ENCODE data around the gene CCDC28B. TPM values are rescaled to one million over a fixed set of nuclear protein-coding genes. Genes with fewer than 3 reads are reported as not detected.

The CCDC28B gene
- total and polyA plus RNA-seq, 2 experiments from 2014 or later = 68.7 to 99.7 TPM

Other genes with a start within 250 kb of the CCDC28B start
- 86.8 and 99.5 TPM in 2 replicates for gene KHDRBS1, start 186.7 kb upstream of the CCDC28B start, total RNA-seq
- gene KHDRBS1, start 186.7 kb upstream of the CCDC28B start, polyA plus RNA-seq = 116 and 152 TPM in 2 replicates
- gene TMEM39B, start 127.7 kb upstream of the CCDC28B start, total RNA-seq = 5.1 TPM in 2 replicates
- 4.6 and 7.0 TPM in 2 replicates for gene TMEM39B, start 127.7 kb upstream of the CCDC28B start, polyA plus RNA-seq
- 36.8 and 45.7 TPM in 2 replicates for gene KPNA6, start 92.5 kb upstream of the CCDC28B start, total RNA-seq
- 33.8 and 53.2 TPM in 2 replicates for gene KPNA6, start 92.5 kb upstream of the CCDC28B start, polyA plus RNA-seq
- gene TXLNA, start 20.9 kb upstream of the CCDC28B start, total RNA-seq = 40.8 and 40.9 TPM in 2 replicates
- 31.3 and 33.3 TPM in 2 replicates for gene TXLNA, start 20.9 kb upstream of the CCDC28B start, polyA plus RNA-seq
- 1.4 and 2.0 TPM in 2 replicates for gene IQCC, start 5.1 kb downstream of the CCDC28B start, total RNA-seq
- 2.8 and 4.8 TPM in 2 replicates for gene IQCC, start 5.1 kb downstream of the CCDC28B start, polyA plus RNA-seq
- gene DCDC2B, start 8.5 kb downstream of the CCDC28B start, total RNA-seq = not detected in 2 replicates
- 0.64 and 0.72 TPM in 2 replicates for gene DCDC2B, start 8.5 kb downstream of the CCDC28B start, polyA plus RNA-seq
- 24.1 and 26.2 TPM in 2 replicates for gene TMEM234, start 21.8 kb downstream of the CCDC28B start, total RNA-seq
- gene TMEM234, start 21.8 kb downstream of the CCDC28B start, polyA plus RNA-seq = 36.8 and 38.0 TPM in 2 replicates
- gene EIF3I, start 21.8 kb downstream of the CCDC28B start, total RNA-seq = 165 and 227 TPM in 2 replicates
- 239 and 243 TPM in 2 replicates for gene EIF3I, start 21.8 kb downstream of the CCDC28B start, polyA plus RNA-seq
- 1.4 and 2.1 TPM in 2 replicates for gene FAM167B, start 46.6 kb downstream of the CCDC28B start, total RNA-seq
- 1.2 and 4.6 TPM in 2 replicates for gene FAM167B, start 46.6 kb downstream of the CCDC28B start, polyA plus RNA-seq
- 0.18 TPM in 1 of 2 replicates, not detected in the other for gene LCK, start 50.7 kb downstream of the CCDC28B start, total RNA-seq
- gene LCK, start 50.7 kb downstream of the CCDC28B start, polyA plus RNA-seq = 0.16 TPM in 1 of 2 replicates, not detected in the other
- 67.6 and 76.9 TPM in 2 replicates for gene HDAC1, start 91.5 kb downstream of the CCDC28B start, total RNA-seq
- 96.8 and 110 TPM in 2 replicates for gene HDAC1, start 91.5 kb downstream of the CCDC28B start, polyA plus RNA-seq
- 263 and 317 TPM in 2 replicates for gene MARCKSL1, start 135.6 kb downstream of the CCDC28B start, total RNA-seq
- gene MARCKSL1, start 135.6 kb downstream of the CCDC28B start, polyA plus RNA-seq = 435 and 587 TPM in 2 replicates
- gene FAM229A, start 161.9 kb downstream of the CCDC28B start, total RNA-seq = 8.6 and 12.0 TPM in 2 replicates
- gene FAM229A, start 161.9 kb downstream of the CCDC28B start, polyA plus RNA-seq = 8.7 and 12.3 TPM in 2 replicates
- 2.3 and 8.0 TPM in 2 replicates for gene TSSK3, start 161.9 kb downstream of the CCDC28B start, total RNA-seq
- gene TSSK3, start 161.9 kb downstream of the CCDC28B start, polyA plus RNA-seq = 4.5 and 4.7 TPM in 2 replicates
- gene BSDC1, start 193.8 kb downstream of the CCDC28B start, total RNA-seq = 78.7 and 79.5 TPM in 2 replicates
- gene BSDC1, start 193.8 kb downstream of the CCDC28B start, polyA plus RNA-seq = 56.2 and 56.7 TPM in 2 replicates